ENCODE results near the gene MAGED1.
"Not testable (repeated sequence)": the region's sequence is repeated elsewhere in the genome, so short reads cannot be mapped to it uniquely, and the experiment has no call there.

The MAGED1 gene

DNA sequence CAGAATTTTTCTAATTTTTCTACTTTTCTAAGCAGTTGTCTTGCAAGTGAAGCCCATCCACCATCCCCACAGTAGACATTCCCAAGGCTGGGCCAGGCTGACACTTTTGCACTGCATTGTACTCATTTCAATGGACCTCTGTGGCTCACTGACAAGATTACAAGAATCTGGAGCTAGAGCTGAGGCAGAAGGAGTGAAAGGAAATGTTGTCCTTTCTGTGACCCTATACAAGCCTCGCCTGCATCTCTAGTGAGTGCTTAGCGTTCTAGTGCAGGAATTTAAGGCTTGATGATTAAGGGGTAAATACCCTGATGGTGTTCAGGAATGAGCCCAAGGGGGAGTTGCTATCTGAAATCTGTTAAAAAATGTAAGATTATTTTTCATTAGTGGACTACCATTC lies 6.3 kb downstream of the MAGED1 start:
- DNase-seq (ENCODE audit: low spot score): no peak

DNA sequence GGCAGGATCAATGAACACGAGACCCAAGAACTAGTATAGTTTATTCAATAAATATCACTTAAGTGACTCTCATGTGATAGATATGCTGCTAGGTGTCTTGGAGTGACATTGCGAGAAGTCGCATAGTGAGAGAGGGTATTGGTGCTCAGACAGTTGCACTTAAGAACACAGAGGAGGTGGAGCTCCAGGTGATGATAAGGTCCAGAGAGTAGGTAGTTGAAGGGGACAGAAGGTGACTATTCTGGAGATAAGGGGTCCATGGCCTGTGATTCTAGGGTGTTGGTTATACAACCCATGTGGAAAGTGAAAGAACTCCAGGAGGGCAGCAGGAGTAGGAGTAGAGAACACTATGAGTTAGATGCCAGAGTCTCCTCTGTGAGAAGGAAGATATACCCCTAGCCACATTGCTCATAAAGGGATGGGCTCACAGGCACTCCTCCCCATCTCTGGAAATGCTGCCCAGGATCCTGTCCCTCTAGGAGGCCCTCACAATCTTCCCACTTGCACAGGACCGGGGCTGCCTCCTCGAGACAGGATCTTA lies 9.2 kb downstream of the MAGED1 start:
- no peak for DNase-seq (ENCODE audit: low spot score)

GRCh38 chrX:51905152-51905551 lies 11.7 kb downstream of the MAGED1 start:
- not testable (repeated sequence) for DNase-seq (ENCODE audit: low spot score)

GRCh38 chrX:51905711-51906110 lies 12.3 kb downstream of the MAGED1 start:
- DNase-seq (ENCODE audit: low spot score): no peak

DNA sequence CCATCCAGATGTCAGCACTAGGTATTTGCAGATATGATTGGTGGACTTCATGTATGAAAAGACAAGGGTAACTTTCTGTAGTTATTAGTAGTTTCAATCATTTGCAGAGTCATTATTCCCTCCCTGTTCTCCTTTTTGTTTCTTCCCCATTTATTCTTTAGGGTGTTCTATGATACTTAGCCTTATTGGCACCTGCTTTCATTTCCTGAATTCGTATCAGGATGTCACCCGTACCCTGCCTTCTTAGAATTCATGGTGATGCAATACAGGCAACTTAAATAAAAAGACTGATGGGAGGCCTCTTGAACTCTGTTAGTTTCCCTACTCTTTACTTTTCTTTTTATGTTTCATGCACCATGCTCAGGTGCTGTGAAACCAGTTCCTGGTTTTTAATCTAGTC lies 24.2 kb downstream of the MAGED1 start:
- DNase-seq (ENCODE audit: low spot score): no peak

DNA sequence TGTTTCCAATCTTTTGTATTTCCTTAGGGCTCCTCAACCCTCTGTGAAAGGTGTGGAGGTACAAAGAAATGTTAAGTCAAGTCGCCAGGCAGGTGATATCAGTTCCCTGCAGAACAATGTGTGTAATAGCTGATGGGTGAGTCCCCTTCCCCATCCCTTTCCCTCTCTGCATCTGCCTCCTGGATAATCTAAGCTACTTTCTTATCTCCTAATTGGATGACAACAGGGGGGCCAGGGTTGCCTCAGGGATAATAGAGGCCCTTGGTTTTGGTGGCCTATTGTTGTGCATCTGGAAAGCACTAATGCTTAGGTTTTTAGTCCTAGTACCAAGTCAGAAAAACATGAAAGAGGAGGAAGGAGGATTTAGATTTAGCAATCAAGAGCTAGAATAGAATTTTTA lies 29.1 kb downstream of the MAGED1 start:
- DNase-seq (ENCODE audit: low spot score): no peak

GRCh38 chrX:51931566-51932150 lies 38.2 kb downstream of the MAGED1 start:
- DNase-seq (ENCODE audit: low spot score): no peak

All from ecto neural progenitor cell (in vitro differentiated cells).